HepG2 (cell line): ENCODE data around the gene FAM43B. TPM values are rescaled to one million over a fixed set of nuclear protein-coding genes. Genes with fewer than 3 reads are reported as not detected.

Source experiments
- ATAC-seq: fragments of 200-7000 bp; cut with Tn5 transposase; 3 replicates; pipeline ENCODE4 v1.9.1; 2020; ENCODE audit warnings: mild to moderate bottlenecking, moderate library complexity
- BruUV-seq: library from RNA; stranded (reverse); fragments of 400-500 nt; replicated peaks from 2 replicates; lab custom pipeline; 2021; lab: Mats Ljungman, UMichigan
- CTCF ChIA-PET: fragments of 300-600 bp; formaldehyde crosslinking; extraction: SDS; loops from one replicate; lab custom pipeline; 2021; ENCODE audit warnings: low total read pairs, inconsistent platforms, low intra/inter-chr PET ratio; lab: Yijun Ruan, JAX
- POLR2A ChIA-PET: fragments of 350-600 bp; sonication (Branson Sonifier 250); formaldehyde crosslinking; loops from one replicate; lab custom pipeline; 2020; ENCODE audit warnings: antibody characterized with exemption, inconsistent platforms; lab: Yijun Ruan, JAX
- DNase-seq: peaks from one replicate; pipeline ENCODE4 v3.0.0-alpha.2; 2015; ENCODE audit warnings: low spot score
- FAIRE-seq: peaks from 3 replicates; lab custom pipeline; 2011; peaks lifted over from hg19 to GRCh38; lab: Jason Lieb, UNC
- H2AFZ ChIP-seq: one replicate; pipeline ENCODE4 v1.6.1; 2011; ENCODE audit warnings: low read length, inconsistent platforms
- H3K27ac ChIP-seq: fragments of 300-600 bp; 3 replicates; pipeline ENCODE4 v1.8.0; 2011; ENCODE audit warnings: mixed run types, mild to moderate bottlenecking, mixed read lengths, low read length, inconsistent platforms; ENCODE audit not compliant: insufficient read depth; ENCODE audit errors: extremely low read length
- H3K27me3 ChIP-seq, 2 experiments: fragments of 200-600 bp in 1 of 2; 2 replicates in 1 of 2; 3 replicates in 1 of 2; pipeline versions ENCODE4 v1.6.0 to v1.8.0; 2011; ENCODE audit warnings: low read length in 2 of 2, mild to moderate bottlenecking in 2 of 2, moderate library complexity in 2 of 2, inconsistent platforms in 1 of 2; ENCODE audit not compliant: insufficient read depth in 2 of 2, control insufficient read depth in 1 of 2
- H3K36me3 ChIP-seq, 2 experiments: fragments of 200-600 bp in 1 of 2; replicated peaks in 1 of 2; 2 replicates in 1 of 2; 3 replicates in 1 of 2; pipeline versions ENCODE4 v1.5.1 to v1.8.0; 2011; ENCODE audit warnings: low read length in 2 of 2, inconsistent platforms in 1 of 2; ENCODE audit not compliant: insufficient read depth in 2 of 2, control insufficient read depth in 1 of 2
- H3K4me1 ChIP-seq: 2 replicates; pipeline ENCODE4 v1.5.1; 2012; ENCODE audit warnings: low read length, inconsistent platforms; ENCODE audit not compliant: insufficient read depth
- H3K4me2 ChIP-seq: 2 replicates; pipeline ENCODE4 v1.6.0; 2011; ENCODE audit warnings: low read depth, low read length, inconsistent platforms
- H3K4me3 ChIP-seq, 3 experiments: fragments of 200-600 bp in 1 of 3; sonication (generic), shearing (Covaris generic) in 1 of 3; replicated peaks in 1 of 3; 2 replicates each; pipeline ENCODE4 v1.5.1; 2011 to 2016; ENCODE audit warnings: low read length in 3 of 3, inconsistent platforms in 2 of 3, low read depth in 2 of 3, mild to moderate bottlenecking in 2 of 3, control low read depth in 1 of 3, mixed read lengths in 1 of 3; ENCODE audit not compliant: insufficient read depth in 1 of 3
- H3K79me2 ChIP-seq: one replicate; pipeline ENCODE4 v1.6.1; 2011; ENCODE audit warnings: low read length, inconsistent platforms; ENCODE audit not compliant: insufficient read depth
- H3K9ac ChIP-seq: 2 replicates; pipeline ENCODE4 v1.6.0; 2011; ENCODE audit warnings: mild to moderate bottlenecking, low read depth, low read length, inconsistent platforms; ENCODE audit not compliant: insufficient read depth
- H3K9me3 ChIP-seq: 2 replicates; pipeline ENCODE4 v1.5.1; 2012; ENCODE audit warnings: mild to moderate bottlenecking, low read length
- H4K20me1 ChIP-seq: 2 replicates; pipeline ENCODE4 v1.6.0; 2011; ENCODE audit warnings: inconsistent platforms, mild to moderate bottlenecking, low read length, moderate library complexity; ENCODE audit not compliant: insufficient read depth
- TCF7 ChIP-seq: sonication (generic); IDR thresholded peaks from 2 replicates; pipeline ENCODE4 v1.6.1; 2016; ENCODE audit warnings: antibody characterized with exemption, low read depth
- ZBTB8A ChIP-seq: sonication (generic); formaldehyde crosslinking; IDR thresholded peaks from 2 replicates; pipeline ENCODE4 v1.4.0; 2020; ENCODE audit warnings: mild to moderate bottlenecking, low read depth, missing genetic modification reagents, borderline replicate concordance
- WGBS: methylation state at CpG from one replicate; pipeline ENCODE4 v1.1.6; 2017; ENCODE audit warnings: low lambda C conversion rate; 5-methylcytosine and 5-hydroxymethylcytosine counted together
- in situ Hi-C: cut with HindIII; loops from 2 replicates; pipeline ENCODE4 v1.10.0; 2017; ENCODE audit warnings: low pct_unique_long_range_greater_than_20kb; ENCODE audit not compliant: extremely low pct_ligation_motif_present
- intact Hi-C: fragments of 100-400 bp; cut with micrococcal nuclease; formaldehyde crosslinking; loops from one replicate; pipeline ENCODE4 v1.10.0; 2022; ENCODE audit not compliant: unreplicated experiment
- polyA plus RNA-seq, 8 experiments: library from polyadenylated mRNA; depleted of rRNA in 3 of 8; stranded (reverse) in 7 of 8; unstranded in 1 of 8; fragments of >200 nt; fragmentation: Illumina TruSeq in 4 of 8; extraction: Trizol in 4 of 8; gene quantifications; 2 replicates each; pipeline versions ENCODE4 v1.2.1 to v1.2.3, GENCODE V29; 2011 to 2016; ENCODE audit warnings: low read depth in 4 of 8, missing spikeins in 1 of 8, mixed read lengths in 1 of 8; ENCODE audit not compliant: insufficient read depth in 1 of 8
- total RNA-seq, 5 experiments: library from RNA; depleted of rRNA; stranded (reverse); fragments of >200 nt; fragmentation: Illumina TruSeq; extraction: Trizol; gene quantifications; 2 replicates each; pipeline ENCODE4 v1.2.3, GENCODE V29; 2016; ENCODE audit warnings: low read depth in 1 of 5
- TF ChIP-seq, protein P1 (sequence below): sonication (generic); formaldehyde crosslinking; IDR thresholded peaks from 2 replicates; pipeline ENCODE4 v1.4.0; 2020; ENCODE audit warnings: missing genetic modification reagents, borderline replicate concordance

The FAM43B gene
- total and polyA plus RNA-seq, 2 of the 13 experiments (the other 11 are each of a cell fraction or from before 2014, with no cell fraction given), result 0.63 to 3.7 TPM

GRCh38 chr1:20540281-20540680 lies 12.1 kb upstream of the FAM43B start:
- Histone ChIP-seq H3K9me3 (no peaks in the 10 kb centered on the region), H3K4me1 (peaks cover 17% of the 10 kb centered on the region)
- intact Hi-C loops, result no loop called here
- BruUV-seq, result no TSS peak
- DNase-seq, result no peak
- in situ Hi-C loops, result no loop called here
- TF ChIP-seq, protein P1, sequence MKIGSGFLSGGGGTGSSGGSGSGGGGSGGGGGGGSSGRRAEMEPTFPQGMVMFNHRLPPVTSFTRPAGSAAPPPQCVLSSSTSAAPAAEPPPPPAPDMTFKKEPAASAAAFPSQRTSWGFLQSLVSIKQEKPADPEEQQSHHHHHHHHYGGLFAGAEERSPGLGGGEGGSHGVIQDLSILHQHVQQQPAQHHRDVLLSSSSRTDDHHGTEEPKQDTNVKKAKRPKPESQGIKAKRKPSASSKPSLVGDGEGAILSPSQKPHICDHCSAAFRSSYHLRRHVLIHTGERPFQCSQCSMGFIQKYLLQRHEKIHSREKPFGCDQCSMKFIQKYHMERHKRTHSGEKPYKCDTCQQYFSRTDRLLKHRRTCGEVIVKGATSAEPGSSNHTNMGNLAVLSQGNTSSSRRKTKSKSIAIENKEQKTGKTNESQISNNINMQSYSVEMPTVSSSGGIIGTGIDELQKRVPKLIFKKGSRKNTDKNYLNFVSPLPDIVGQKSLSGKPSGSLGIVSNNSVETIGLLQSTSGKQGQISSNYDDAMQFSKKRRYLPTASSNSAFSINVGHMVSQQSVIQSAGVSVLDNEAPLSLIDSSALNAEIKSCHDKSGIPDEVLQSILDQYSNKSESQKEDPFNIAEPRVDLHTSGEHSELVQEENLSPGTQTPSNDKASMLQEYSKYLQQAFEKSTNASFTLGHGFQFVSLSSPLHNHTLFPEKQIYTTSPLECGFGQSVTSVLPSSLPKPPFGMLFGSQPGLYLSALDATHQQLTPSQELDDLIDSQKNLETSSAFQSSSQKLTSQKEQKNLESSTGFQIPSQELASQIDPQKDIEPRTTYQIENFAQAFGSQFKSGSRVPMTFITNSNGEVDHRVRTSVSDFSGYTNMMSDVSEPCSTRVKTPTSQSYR (CRISPR knock-in tag), result no peak
- no peak for TF ChIP-seq ZBTB8A (CRISPR knock-in tag)
- TF ChIP-seq, all 625 proteins: peak for 0
- Histone ChIP-seq H4K20me1 (no peaks in the 10 kb centered on the region), H3K4me2 (no peak overlapping the region), H2AFZ (no peak overlapping the region), H3K27me3 (peaks cover 3 to 45% of the 10 kb centered on the region in 2 experiments; a peak in 3 of 5 replicates), H3K4me3 (no peak overlapping the region), H3K9ac (no peak overlapping the region), H3K79me2 (no peaks in the 10 kb centered on the region), H3K27ac (no peak overlapping the region), H3K36me3 (no peaks in the 10 kb centered on the region)
- ATAC-seq (no peak), FAIRE-seq (no peak)
- WGBS, result 83% methylated on average over 1 of the region's 1 CpG
- ChIA-PET CTCF (no interaction called here), POLR2A (no interaction called here)

- Histone ChIP-seq H3K27me3 (peaks cover 2 to 23% of the 10 kb centered on the region in 2 experiments; a peak in 3 of 5 replicates), H3K4me1 (peaks cover 16% of the 10 kb centered on the region), H3K9me3 (no peaks in the 10 kb centered on the region), H3K9ac (no peak overlapping the region), H4K20me1 (no peaks in the 10 kb centered on the region), H3K27ac (no peak overlapping the region), H2AFZ (no peak overlapping the region), H3K36me3 (no peaks in the 10 kb centered on the region), H3K4me2 (no peak overlapping the region), H3K79me2 (no peaks in the 10 kb centered on the region), H3K4me3 (no peak overlapping the region)
- FAIRE-seq (no peak), DNase-seq (no peak), ATAC-seq (no peak)
- intact Hi-C loops (no loop called here), in situ Hi-C loops (no loop called here)
- TF ChIP-seq TCF7, result no peak
- 59% methylated on average over 3 of the region's 3 CpGs for WGBS
- CTCF ChIA-PET, result no interaction called here
- POLR2A ChIA-PET, result no interaction called here
- BruUV-seq, result no TSS peak
Measured at GRCh38 chr1:20546637-20547036, 5.7 kb upstream of the FAM43B start.
